GM12864 (cell line): ENCODE data around the gene ZNF318.

Experiments
- DNase-seq: peaks from one replicate; pipeline ENCODE4 v3.0.0-alpha.2; 2011; ENCODE audit warnings: low read depth
- H3K4me3 ChIP-seq: 2 replicates; pipeline ENCODE4 v1.5.1; 2011; ENCODE audit warnings: mild to moderate bottlenecking, low read depth, low read length, control low read depth
- TF ChIP-seq, protein P1 (sequence below): IDR thresholded peaks from 2 replicates; pipeline ENCODE4 v1.5.1; 2011; ENCODE audit warnings: low read depth, mild to moderate bottlenecking, moderate library complexity, low read length, control low read depth, inconsistent platforms; ENCODE audit errors: missing control alignments

Gene ZNF318

GRCh38 chr6:43286980-43287716 is 82.3 kb downstream of the ZNF318 start:
- no peak overlapping the region for H3K4me3 ChIP-seq
- TF ChIP-seq, protein P1, sequence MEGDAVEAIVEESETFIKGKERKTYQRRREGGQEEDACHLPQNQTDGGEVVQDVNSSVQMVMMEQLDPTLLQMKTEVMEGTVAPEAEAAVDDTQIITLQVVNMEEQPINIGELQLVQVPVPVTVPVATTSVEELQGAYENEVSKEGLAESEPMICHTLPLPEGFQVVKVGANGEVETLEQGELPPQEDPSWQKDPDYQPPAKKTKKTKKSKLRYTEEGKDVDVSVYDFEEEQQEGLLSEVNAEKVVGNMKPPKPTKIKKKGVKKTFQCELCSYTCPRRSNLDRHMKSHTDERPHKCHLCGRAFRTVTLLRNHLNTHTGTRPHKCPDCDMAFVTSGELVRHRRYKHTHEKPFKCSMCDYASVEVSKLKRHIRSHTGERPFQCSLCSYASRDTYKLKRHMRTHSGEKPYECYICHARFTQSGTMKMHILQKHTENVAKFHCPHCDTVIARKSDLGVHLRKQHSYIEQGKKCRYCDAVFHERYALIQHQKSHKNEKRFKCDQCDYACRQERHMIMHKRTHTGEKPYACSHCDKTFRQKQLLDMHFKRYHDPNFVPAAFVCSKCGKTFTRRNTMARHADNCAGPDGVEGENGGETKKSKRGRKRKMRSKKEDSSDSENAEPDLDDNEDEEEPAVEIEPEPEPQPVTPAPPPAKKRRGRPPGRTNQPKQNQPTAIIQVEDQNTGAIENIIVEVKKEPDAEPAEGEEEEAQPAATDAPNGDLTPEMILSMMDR: no peak
- DNase-seq: no peak

DNA sequence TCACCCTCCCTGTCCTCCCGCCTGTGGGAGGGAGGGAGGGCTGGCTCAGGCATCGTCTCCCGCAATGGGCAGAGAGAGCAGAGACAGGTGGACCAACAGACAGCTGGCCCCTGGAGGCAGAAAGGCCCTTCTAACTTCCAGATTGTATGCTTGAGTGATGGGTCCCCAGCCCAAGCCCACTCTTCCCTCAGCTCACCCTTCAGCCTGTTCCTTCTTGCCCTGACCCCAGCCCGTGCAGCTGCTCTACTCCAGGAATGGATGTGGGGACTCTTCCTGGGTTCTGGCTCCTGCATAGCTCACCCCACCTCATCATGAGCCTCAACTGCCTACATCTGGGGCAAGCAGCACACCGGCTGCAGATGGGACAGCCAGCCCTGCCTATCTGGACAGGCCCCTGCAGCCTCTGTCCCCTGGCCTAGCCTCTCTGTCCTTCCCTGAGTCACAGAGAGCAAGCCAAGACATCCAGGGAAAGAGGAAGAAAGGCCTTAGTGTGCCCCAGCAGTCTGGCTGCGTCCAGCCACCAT is 82.9 kb downstream of the ZNF318 start:
- H3K4me3 ChIP-seq: no peak overlapping the region
- DNase-seq: no peak
- TF ChIP-seq, protein P1: no peak
